Measurements from ENCODE around the gene BTBD9.

The BTBD9 gene

DNA sequence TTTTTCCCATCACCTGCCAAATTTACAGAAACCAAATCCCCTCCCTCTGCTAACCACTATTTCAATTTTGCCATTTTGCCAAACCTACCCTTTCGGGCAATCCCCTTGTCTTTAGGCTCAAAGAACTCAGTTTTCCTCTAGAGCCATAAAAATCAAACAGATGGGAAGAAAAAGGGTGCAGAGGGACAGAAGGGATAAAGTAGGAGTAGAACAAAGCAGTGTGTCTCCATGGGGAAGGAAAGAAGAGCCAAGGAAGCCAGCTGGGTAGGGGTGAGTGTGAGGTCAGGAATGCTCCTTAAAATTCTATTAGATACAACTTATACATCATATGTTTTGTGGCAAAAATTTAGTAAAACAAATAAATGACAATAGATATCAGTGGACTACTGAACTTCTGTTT lies 316.5 kb downstream of the BTBD9 start:
- DNase-seq = no peak

DNA sequence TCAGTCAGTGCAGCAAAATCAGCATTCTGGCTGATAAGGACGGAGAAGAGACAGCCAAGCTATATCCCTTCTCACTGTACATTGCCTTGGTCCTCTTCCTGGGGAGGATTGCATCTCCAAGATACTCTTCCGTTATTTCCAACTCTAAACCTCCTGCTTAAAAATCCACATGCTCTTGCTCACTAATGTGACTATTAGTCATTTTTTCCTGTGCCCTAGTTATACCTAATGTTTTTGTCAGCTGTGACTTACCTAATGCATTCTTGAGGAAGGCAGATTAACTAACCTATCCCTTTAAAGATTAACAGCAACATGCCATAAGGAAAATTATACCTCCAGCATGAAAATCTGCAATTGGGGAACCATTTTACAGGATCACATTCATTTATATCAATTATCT lies 317.6 kb downstream of the BTBD9 start:
- DNase-seq = no peak

GRCh38 chr6:38320843-38321242 lies 318.9 kb downstream of the BTBD9 start:
- no peak for DNase-seq

- DNase-seq = no peak
Observed at GRCh38 chr6:38320358-38320757, 319.4 kb downstream of the BTBD9 start.

- no peak for DNase-seq
Observed at GRCh38 chr6:38319256-38320212, 320.2 kb downstream of the BTBD9 start.

GRCh38 chr6:38316099-38316868 lies 323.4 kb downstream of the BTBD9 start:
- DNase-seq = no peak

DNA sequence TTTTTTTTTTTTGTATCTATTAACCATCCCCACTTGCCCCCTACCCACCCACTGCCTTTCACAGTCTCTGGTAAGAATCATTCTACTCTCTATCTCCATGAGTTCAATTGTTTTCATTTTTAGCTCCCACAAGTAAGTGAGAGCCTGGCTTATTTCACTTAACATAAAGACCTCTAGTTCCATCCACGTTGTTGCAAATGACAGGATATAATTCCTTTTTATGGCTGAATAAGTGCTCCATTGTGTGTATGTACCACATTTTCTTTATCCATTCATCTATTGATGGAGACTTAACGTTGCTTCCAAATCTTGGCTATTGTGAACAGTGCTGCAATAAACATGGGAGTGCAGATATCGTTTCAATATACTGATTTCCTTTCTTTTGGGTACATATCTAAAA lies 328.5 kb downstream of the BTBD9 start:
- DNase-seq = no peak

GRCh38 chr6:38310061-38310460 lies 329.7 kb downstream of the BTBD9 start:
- no peak for DNase-seq

- no peak for DNase-seq
Observed at GRCh38 chr6:38307740-38308139, 332.0 kb downstream of the BTBD9 start.

DNA sequence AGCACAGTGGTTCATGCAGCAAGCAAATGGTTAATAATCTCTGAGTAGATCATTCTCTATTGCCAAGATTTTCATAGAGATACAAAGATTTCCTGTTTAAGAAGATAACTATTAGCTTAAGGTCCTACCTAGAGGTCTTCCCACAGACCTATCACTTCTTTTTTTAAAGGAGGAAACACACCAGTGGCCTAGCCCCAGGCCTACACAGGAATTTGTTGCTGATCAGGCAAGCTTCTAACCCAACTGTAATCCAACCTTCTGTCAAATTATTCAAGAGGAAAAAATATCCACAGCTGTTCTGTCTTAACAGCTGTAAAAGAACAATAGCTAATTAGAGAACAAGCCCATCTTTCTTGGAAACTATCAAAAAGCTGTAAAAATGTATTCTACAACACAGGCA lies 332.8 kb downstream of the BTBD9 start:
- no peak for DNase-seq

GRCh38 chr6:38305995-38306681 lies 333.6 kb downstream of the BTBD9 start:
- no peak for DNase-seq

DNA sequence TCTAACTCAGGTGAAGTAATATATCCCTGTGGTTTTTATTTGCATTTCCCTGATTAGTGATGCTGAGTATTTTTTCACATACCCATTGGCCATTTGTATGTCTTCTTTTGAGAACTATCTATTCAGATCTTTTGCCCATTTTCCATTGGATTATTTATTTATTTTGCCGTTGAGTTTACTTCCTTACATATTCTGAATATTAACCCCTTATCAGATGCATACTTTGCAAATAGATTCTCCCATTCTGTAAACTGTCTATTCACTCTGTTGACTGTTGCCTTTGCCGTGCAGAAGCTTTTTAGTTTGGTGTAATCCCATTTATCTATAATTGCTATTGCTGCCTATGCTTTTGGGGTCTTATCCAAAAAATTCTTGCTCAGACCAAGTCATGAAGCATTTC lies 336.9 kb downstream of the BTBD9 start:
- no peak for DNase-seq

DNA sequence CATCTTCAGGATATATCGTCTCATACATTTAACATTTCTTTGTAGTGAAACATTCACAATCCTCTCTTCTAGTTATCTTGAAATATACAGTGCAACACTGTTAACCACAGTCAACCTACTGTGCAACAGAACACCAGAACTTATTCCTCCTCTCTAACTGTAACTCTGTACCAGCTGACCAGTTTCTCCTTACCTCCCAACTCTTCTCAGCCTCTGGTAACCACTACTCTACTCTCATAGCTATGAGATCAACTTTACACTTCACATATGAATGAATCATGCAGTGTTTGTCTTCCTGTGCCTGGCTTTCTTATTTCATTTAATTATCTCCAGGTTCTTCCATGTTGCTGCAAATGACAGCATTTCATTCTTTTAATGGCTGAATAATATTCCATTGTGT lies 337.6 kb downstream of the BTBD9 start:
- DNase-seq = no peak

DNA sequence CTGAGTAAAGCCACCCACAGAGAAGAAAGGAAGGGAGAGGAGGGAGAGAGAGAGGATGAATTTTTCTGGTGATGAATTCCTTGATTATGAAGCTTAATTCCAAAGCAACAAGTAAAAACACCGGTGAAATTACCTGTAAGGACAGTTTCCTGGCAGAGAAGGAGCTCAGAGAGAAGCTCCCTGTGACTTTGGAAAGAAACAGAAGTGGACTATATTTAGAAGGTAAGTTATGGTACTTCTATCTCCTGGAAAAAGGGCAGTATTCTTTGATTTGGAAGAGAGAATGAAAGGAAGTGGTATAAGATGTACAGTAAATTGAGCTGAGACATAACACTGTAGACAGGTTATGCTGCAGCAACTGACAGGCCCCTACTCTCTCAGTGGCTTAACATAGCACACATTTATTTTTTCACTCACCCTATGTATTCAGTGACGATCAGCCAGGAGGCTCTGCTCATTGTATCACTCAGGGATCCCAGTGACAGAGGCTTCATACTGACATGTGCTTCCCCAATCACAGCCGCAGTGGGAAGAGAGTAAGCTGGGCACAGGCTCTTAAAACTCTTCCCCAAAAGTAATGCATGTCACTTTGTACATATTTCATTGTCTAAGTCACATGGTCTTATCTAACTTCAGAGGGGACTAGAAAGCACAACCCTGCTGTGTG lies 349.5 kb downstream of the BTBD9 start:
- DNase-seq = no peak

DNA sequence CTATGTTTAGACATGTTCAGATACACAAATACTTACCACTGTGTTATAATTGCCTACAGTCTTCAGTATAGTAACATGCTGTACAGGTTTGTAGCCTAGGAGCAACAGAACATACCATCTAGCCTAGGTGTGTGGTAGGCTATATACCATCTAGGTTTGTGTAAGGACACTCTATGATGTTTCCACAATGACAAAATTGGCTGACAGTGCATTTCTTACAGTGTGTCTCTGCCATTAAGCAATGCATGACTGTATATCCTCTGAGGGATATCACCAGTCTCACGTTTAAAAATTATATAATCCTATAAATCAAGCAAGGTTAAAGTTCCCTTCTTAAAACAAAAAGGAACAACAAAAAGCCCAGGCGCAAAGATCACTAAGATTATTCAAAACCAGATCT lies 352.2 kb downstream of the BTBD9 start:
- DNase-seq = no peak

DNA sequence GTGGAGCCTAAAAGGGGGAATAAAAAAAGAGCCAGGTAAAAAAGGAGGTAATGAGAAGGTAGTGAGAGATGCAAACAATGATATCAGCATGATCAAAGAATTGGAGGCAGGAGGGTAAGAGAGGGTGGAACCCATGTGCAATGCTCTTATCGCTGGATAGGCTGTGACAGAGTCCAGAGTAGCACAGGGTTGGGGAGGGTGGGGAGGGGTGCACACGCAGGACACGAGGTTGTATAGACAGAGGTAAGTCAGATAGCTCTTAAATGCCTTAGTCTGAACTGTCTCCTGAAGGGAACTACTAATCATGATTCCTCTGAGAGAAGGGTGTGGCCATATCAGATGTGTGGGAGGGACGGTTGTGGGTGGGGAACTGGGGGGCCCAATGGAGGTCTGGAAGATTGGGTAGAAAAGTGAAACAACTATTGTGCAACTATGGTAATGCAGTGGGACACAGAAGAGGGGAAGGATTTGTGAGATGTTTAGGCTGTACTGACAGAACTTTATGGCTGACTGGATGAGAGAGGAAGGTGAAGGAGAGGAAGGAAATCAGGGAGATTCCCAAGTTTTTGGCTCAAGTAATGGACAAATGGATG lies 354.8 kb downstream of the BTBD9 start:
- DNase-seq = no peak

- no peak for DNase-seq
Observed at GRCh38 chr6:38283734-38284362, 355.9 kb downstream of the BTBD9 start.

GRCh38 chr6:38282911-38283310 lies 356.8 kb downstream of the BTBD9 start:
- DNase-seq = no peak

GRCh38 chr6:38281126-38281525 lies 358.6 kb downstream of the BTBD9 start:
- no peak for DNase-seq

GRCh38 chr6:38279963-38280588 lies 359.7 kb downstream of the BTBD9 start:
- DNase-seq = no peak

GRCh38 chr6:38279423-38279822 lies 360.3 kb downstream of the BTBD9 start:
- no peak for DNase-seq

DNA sequence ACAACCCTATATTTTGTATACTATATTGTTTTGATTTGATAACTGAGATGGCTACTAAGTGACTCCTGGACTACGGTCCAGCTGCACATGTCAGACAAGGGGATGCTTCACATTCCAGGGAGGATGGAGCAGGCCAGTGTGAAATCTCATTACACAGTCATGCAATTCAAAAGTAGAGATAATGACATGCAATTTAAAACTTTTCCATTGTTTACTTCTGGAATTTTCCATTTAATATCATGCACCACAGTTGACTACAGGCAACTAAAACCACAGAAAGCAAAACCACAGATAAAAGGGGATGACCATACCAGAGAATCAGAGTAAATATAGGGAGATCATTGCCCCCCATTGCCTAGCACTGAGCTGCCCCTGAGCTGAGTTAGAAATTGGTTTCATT lies 366.4 kb downstream of the BTBD9 start:
- no peak for DNase-seq

Data from NCI-H748 treated with DMSO at 0.1 percent for 48 hours (cell line).